ENCODE measurements around the gene IGF2BP2. TPM values are rescaled to one million over a fixed set of nuclear protein-coding genes. Genes with fewer than 3 reads are reported as not detected.

IGF2BP2 gene
- total RNA-seq, 4 donors from 2014 or later, result 12.4 to 45.7 (median 15.9) TPM

GRCh38 chr3:185739264-185739701, 85.6 kb downstream of the IGF2BP2 start:
- no peak overlapping the region for H3K4me3 ChIP-seq (replicated peaks in 1 of 3)
- 66 to 69% methylated on average over 5 of the region's 5 CpGs for WGBS, 2 donors
- no peak overlapping the region for H3K27ac ChIP-seq
- TF ChIP-seq POLR2A (IDR thresholded peaks at IDR 0.05), result no peak
- no peak for TF ChIP-seq CTCF (IDR thresholded peaks at IDR 0.05)
- no peaks in the 10 kb centered on the region for H3K36me3 ChIP-seq
- intact Hi-C loops (cut with DNase I), result no loop called here
- H3K27me3 ChIP-seq, result no peaks in the 10 kb centered on the region
- H3K4me1 ChIP-seq, result no peaks in the 10 kb centered on the region
- H3K9me3 ChIP-seq, result no peaks in the 10 kb centered on the region
- no peak for DNase-seq

GRCh38 chr3:185737740-185738680, 86.8 kb downstream of the IGF2BP2 start:
- H3K27ac ChIP-seq, result no peak overlapping the region
- WGBS, 2 donors, result 87 to 88% methylated on average over 5 of the region's 5 CpGs

DNA sequence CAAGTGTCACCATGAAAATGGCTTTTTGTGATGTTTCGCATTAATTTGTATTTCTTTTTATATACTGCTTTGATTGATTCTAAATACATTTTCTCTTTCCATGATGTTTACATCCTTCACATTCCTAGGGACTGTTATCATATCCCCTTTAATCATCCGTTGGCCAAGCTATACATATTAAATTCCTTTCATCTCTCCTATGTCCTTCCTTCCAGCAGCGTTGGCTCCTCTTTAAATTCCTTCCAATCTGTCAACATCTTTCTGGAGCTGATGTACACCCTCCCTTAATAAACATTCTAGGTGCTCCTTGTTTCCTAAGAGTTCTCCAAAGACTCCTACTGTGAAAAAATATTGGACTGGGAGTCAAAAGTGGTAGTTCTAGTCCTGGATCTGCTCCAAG, 87.8 kb downstream of the IGF2BP2 start:
- H3K4me1 ChIP-seq, result no peaks in the 10 kb centered on the region
- TF ChIP-seq CTCF (IDR thresholded peaks at IDR 0.05) (no peak), POLR2A (IDR thresholded peaks at IDR 0.05) (no peak)
- 55% methylated on average over 3 of the region's 3 CpGs for WGBS, 2 donors
- no peak overlapping the region for H3K27ac ChIP-seq
- H3K9me3 ChIP-seq, result no peaks in the 10 kb centered on the region
- DNase-seq, result no peak
- intact Hi-C loops (cut with DNase I), result no loop called here
- H3K4me3 ChIP-seq (replicated peaks in 1 of 3), result no peak overlapping the region
- H3K36me3 ChIP-seq, result no peaks in the 10 kb centered on the region
- H3K27me3 ChIP-seq, result no peaks in the 10 kb centered on the region

More at GRCh38 chr3:185737740-185738680, 86.8 kb downstream of the IGF2BP2 start:
- H3K4me3 ChIP-seq (replicated peaks in 1 of 3), result no peak overlapping the region
- intact Hi-C loops (cut with DNase I), result no loop called here
- no peaks in the 10 kb centered on the region for H3K27me3 ChIP-seq
- H3K9me3 ChIP-seq, result no peaks in the 10 kb centered on the region
- DNase-seq, result no peak
- no peak for TF ChIP-seq CTCF (IDR thresholded peaks at IDR 0.05)
- no peak for TF ChIP-seq POLR2A (IDR thresholded peaks at IDR 0.05)
- H3K4me1 ChIP-seq, result no peaks in the 10 kb centered on the region
- no peaks in the 10 kb centered on the region for H3K36me3 ChIP-seq

DNA sequence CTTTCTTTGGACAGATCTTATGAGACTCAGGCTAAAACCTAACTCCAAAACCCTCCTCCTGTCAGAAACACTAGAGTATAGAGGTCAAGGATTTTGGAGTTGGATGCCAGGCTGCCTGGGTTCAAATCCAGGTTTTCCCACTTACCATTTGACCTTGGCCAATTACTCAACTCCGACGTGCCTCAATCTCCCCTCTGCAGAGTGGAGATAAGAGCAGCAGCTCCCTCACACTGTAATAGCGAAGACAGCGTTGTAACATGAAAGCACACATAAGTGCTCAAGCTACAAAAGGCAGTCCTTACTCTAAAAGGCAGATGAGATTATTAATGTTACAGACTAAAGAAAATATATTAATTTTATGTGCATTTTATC, 90.1 kb downstream of the IGF2BP2 start:
- TF ChIP-seq CTCF (IDR thresholded peaks at IDR 0.05) (no peak), POLR2A (IDR thresholded peaks at IDR 0.05) (no peak)
- Histone ChIP-seq H3K4me1 (no peaks in the 10 kb centered on the region), H3K36me3 (no peaks in the 10 kb centered on the region), H3K27ac (no peak overlapping the region), H3K27me3 (no peaks in the 10 kb centered on the region), H3K4me3 (replicated peaks in 1 of 3) (no peak overlapping the region), H3K9me3 (no peaks in the 10 kb centered on the region)
- WGBS, 2 donors, result 69 to 75% methylated on average over 4 of the region's 4 CpGs
- no peak for DNase-seq
- intact Hi-C loops (cut with DNase I), result no loop called here
